SK-N-SH treated with all-trans-retinoic acid at 6 μM for 48 hours (cell line): ENCODE data around the gene CPNE2.

ENCODE experiments used
- ATAC-seq: fragments of 200-7000 bp; cut with Tn5 transposase; 3 replicates; pipeline ENCODE4 v1.9.1; 2020; ENCODE audit warnings: mild to moderate bottlenecking, moderate library complexity
- ARNTL ChIP-seq: fragments of 450-650 bp; formaldehyde crosslinking; IDR thresholded peaks from 2 replicates; pipeline ENCODE4 v1.5.0; 2020; ENCODE audit warnings: low read depth, mild to moderate bottlenecking, moderate library complexity, borderline replicate concordance
- BACH2 ChIP-seq: fragments of 250-450 bp; sonication (Bioruptor Pico); IDR thresholded peaks from 2 replicates; pipeline ENCODE4 v1.9.0; 2021; ENCODE audit warnings: mild to moderate bottlenecking, borderline replicate concordance
- CSDC2 ChIP-seq: fragments of 250-450 bp; sonication (Bioruptor Pico); IDR thresholded peaks from 2 replicates; pipeline ENCODE4 v1.5.0; 2020; ENCODE audit warnings: mild to moderate bottlenecking, moderate library complexity
- ESRRG ChIP-seq: fragments of 250-450 bp; sonication (Bioruptor Pico); IDR thresholded peaks from 2 replicates; pipeline ENCODE4 v1.6.1; 2021; ENCODE audit warnings: mild to moderate bottlenecking
- GLIS3 ChIP-seq: fragments of 250-450 bp; sonication (Bioruptor Pico); IDR thresholded peaks from 2 replicates; pipeline ENCODE4 v1.5.0; 2020; ENCODE audit warnings: mild to moderate bottlenecking, moderate library complexity
- ISL1 ChIP-seq: fragments of 250-450 bp; sonication (Bioruptor Pico); IDR thresholded peaks from 2 replicates; pipeline ENCODE4 v2.1.2; 2022; ENCODE audit warnings: mild to moderate bottlenecking, moderate library complexity
- OSR1 ChIP-seq: fragments of 250-450 bp; sonication (Bioruptor Pico); IDR thresholded peaks from 2 replicates; pipeline ENCODE4 v1.8.0; 2022; ENCODE audit warnings: moderate library complexity, mild to moderate bottlenecking, inconsistent platforms
- POU6F1 ChIP-seq: fragments of 250-450 bp; sonication (Bioruptor Pico); IDR thresholded peaks from 2 replicates; pipeline ENCODE4 v1.8.0; 2021; ENCODE audit warnings: low read depth, mild to moderate bottlenecking, moderate library complexity, borderline replicate concordance
- PPARA ChIP-seq: fragments of 250-450 bp; sonication (Bioruptor Pico); IDR thresholded peaks from 2 replicates; pipeline ENCODE4 v1.5.0; 2020; ENCODE audit warnings: mild to moderate bottlenecking, borderline replicate concordance
- RARB ChIP-seq: fragments of 250-450 bp; sonication (Bioruptor Pico); IDR thresholded peaks from 2 replicates; pipeline ENCODE4 v1.8.0; 2021; ENCODE audit warnings: mild to moderate bottlenecking, moderate library complexity
- TCF4 ChIP-seq: fragments of 250-450 bp; sonication (Bioruptor Pico); IDR thresholded peaks from 2 replicates; pipeline ENCODE4 v1.8.0; 2021; ENCODE audit warnings: mild to moderate bottlenecking, moderate library complexity, borderline replicate concordance
- TOX ChIP-seq: fragments of 250-450 bp; sonication (Bioruptor Pico); IDR thresholded peaks from 2 replicates; pipeline ENCODE4 v1.8.0; 2021; ENCODE audit warnings: mild to moderate bottlenecking, moderate library complexity, borderline replicate concordance
- TSHZ2 ChIP-seq: fragments of 250-450 bp; sonication (Bioruptor Pico); IDR thresholded peaks from 2 replicates; pipeline ENCODE4 v1.5.0; 2020; ENCODE audit warnings: mild to moderate bottlenecking, moderate library complexity
- ZC3H10 ChIP-seq: fragments of 250-450 bp; sonication (Bioruptor Pico); IDR thresholded peaks from 2 replicates; pipeline ENCODE4 v1.5.1; 2021; ENCODE audit warnings: mild to moderate bottlenecking, moderate library complexity
- ZFP30 ChIP-seq: fragments of 450-650 bp; formaldehyde crosslinking; IDR thresholded peaks from 2 replicates; pipeline ENCODE4 v1.5.0; 2022; ENCODE audit warnings: mild to moderate bottlenecking, moderate library complexity
- ZNF70 ChIP-seq: fragments of 450-650 bp; formaldehyde crosslinking; IDR thresholded peaks from 2 replicates; pipeline ENCODE4 v1.5.0; 2020; ENCODE audit warnings: mild to moderate bottlenecking, moderate library complexity
- ZNF8 ChIP-seq: fragments of 450-650 bp; formaldehyde crosslinking; IDR thresholded peaks from 2 replicates; pipeline ENCODE4 v1.5.0; 2020; ENCODE audit warnings: mild to moderate bottlenecking, moderate library complexity
- TF ChIP-seq, protein P1 (sequence below): fragments of 250-450 bp; sonication (Bioruptor Pico); IDR thresholded peaks from 2 replicates; pipeline ENCODE4 v1.8.0; 2020; ENCODE audit warnings: mild to moderate bottlenecking, moderate library complexity, borderline replicate concordance
- TF ChIP-seq, protein P2 (sequence below): fragments of 250-450 bp; sonication (Bioruptor Pico); IDR thresholded peaks from 2 replicates; pipeline ENCODE4 v1.5.1; 2021; ENCODE audit warnings: mild to moderate bottlenecking, moderate library complexity
- TF ChIP-seq, protein P3 (sequence below): fragments of 250-450 bp; sonication (Bioruptor Pico); IDR thresholded peaks from 2 replicates; pipeline ENCODE4 v1.5.1; 2020; ENCODE audit warnings: low read depth, mild to moderate bottlenecking, moderate library complexity

CPNE2 gene

DNA sequence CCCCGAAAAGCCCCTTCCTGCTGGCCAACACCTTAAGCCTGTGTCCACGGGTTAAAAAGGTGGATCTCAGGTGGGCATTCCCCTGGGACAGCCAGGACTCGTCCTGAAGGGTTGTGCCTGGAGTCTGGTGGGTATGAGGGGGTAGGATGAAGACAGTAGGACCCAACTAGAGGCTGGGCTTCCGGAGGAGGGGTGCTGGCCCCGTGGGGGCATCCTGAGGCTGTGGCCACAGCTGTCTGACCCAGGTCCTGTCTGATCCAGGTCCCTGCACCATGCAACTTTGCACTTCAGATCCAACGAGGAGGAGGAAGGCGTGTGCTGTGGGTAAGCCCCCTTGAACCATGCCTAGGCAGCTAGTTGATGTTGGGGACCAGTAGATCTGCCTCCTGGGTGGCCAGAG lies 37.6 kb upstream of the CPNE2 start:
- TF ChIP-seq, protein P1, sequence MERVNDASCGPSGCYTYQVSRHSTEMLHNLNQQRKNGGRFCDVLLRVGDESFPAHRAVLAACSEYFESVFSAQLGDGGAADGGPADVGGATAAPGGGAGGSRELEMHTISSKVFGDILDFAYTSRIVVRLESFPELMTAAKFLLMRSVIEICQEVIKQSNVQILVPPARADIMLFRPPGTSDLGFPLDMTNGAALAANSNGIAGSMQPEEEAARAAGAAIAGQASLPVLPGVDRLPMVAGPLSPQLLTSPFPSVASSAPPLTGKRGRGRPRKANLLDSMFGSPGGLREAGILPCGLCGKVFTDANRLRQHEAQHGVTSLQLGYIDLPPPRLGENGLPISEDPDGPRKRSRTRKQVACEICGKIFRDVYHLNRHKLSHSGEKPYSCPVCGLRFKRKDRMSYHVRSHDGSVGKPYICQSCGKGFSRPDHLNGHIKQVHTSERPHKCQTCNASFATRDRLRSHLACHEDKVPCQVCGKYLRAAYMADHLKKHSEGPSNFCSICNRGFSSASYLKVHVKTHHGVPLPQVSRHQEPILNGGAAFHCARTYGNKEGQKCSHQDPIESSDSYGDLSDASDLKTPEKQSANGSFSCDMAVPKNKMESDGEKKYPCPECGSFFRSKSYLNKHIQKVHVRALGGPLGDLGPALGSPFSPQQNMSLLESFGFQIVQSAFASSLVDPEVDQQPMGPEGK (CRISPR knock-in tag), result no peak
- TF ChIP-seq, protein P2, sequence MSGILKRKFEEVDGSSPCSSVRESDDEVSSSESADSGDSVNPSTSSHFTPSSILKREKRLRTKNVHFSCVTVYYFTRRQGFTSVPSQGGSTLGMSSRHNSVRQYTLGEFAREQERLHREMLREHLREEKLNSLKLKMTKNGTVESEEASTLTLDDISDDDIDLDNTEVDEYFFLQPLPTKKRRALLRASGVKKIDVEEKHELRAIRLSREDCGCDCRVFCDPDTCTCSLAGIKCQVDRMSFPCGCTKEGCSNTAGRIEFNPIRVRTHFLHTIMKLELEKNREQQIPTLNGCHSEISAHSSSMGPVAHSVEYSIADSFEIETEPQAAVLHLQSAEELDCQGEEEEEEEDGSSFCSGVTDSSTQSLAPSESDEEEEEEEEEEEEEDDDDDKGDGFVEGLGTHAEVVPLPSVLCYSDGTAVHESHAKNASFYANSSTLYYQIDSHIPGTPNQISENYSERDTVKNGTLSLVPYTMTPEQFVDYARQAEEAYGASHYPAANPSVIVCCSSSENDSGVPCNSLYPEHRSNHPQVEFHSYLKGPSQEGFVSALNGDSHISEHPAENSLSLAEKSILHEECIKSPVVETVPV (CRISPR knock-in tag), result no peak
- TF ChIP-seq TSHZ2 (CRISPR knock-in tag) (no peak), TOX (no peak), PPARA (CRISPR knock-in tag) (no peak), TCF4 (no peak), RARB (CRISPR knock-in tag) (no peak), ESRRG (CRISPR knock-in tag) (no peak), POU6F1 (CRISPR knock-in tag) (no peak), ZNF8 (CRISPR knock-in tag) (no peak), OSR1 (CRISPR knock-in tag) (no peak), ISL1 (CRISPR knock-in tag) (no peak), GLIS3 (CRISPR knock-in tag) (no peak), ARNTL (no peak)
- TF ChIP-seq, protein P3, sequence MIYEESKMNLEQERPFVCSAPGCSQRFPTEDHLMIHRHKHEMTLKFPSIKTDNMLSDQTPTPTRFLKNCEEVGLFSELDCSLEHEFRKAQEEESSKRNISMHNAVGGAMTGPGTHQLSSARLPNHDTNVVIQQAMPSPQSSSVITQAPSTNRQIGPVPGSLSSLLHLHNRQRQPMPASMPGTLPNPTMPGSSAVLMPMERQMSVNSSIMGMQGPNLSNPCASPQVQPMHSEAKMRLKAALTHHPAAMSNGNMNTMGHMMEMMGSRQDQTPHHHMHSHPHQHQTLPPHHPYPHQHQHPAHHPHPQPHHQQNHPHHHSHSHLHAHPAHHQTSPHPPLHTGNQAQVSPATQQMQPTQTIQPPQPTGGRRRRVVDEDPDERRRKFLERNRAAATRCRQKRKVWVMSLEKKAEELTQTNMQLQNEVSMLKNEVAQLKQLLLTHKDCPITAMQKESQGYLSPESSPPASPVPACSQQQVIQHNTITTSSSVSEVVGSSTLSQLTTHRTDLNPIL (CRISPR knock-in tag), result no peak
- no peak for ATAC-seq

GRCh38 chr16:57055671-57056070 lies 36.7 kb upstream of the CPNE2 start:
- TF ChIP-seq ZC3H10 (CRISPR knock-in tag), result no peak
- no peak for ATAC-seq

GRCh38 chr16:57058291-57058861 lies 34.0 kb upstream of the CPNE2 start:
- ATAC-seq, result no peak
- TF ChIP-seq TOX, result no peak
- TF ChIP-seq RARB (CRISPR knock-in tag), result no peak
- no peak for TF ChIP-seq BACH2 (CRISPR knock-in tag)
- no peak for TF ChIP-seq ZNF70
- no peak for TF ChIP-seq ZC3H10 (CRISPR knock-in tag)
- no peak for TF ChIP-seq CSDC2 (CRISPR knock-in tag)
- TF ChIP-seq PPARA (CRISPR knock-in tag), result no peak
- TF ChIP-seq TSHZ2 (CRISPR knock-in tag), result no peak
- TF ChIP-seq, protein P2 (CRISPR knock-in tag), result no peak
- no peak for TF ChIP-seq ARNTL
- TF ChIP-seq POU6F1 (CRISPR knock-in tag), result no peak
- no peak for TF ChIP-seq OSR1 (CRISPR knock-in tag)
- TF ChIP-seq, protein P3 (CRISPR knock-in tag), result no peak
- TF ChIP-seq ZFP30 (CRISPR knock-in tag), result no peak
